Neural cell (in vitro differentiated cells): ENCODE results near the gene LRRC2. TPM values are rescaled to one million over a fixed set of nuclear protein-coding genes. Genes with fewer than 3 reads are reported as not detected.

Experiments
- H2AFZ ChIP-seq: fragments of 200-600, 300-800 bp; sonication (generic), shearing (Covaris generic); 2 replicates; pipeline ENCODE4 v1.6.0; 2014; ENCODE audit warnings: low read depth, mild to moderate bottlenecking, antibody characterized with exemption, low read length, moderate library complexity
- H3F3A ChIP-seq: fragments of 200-600 bp; shearing (Covaris generic); 2 replicates; pipeline ENCODE4 v1.6.1; 2016; ENCODE audit warnings: mild to moderate bottlenecking, moderate library complexity, mixed read lengths, antibody characterized with exemption, low read length; ENCODE audit not compliant: insufficient read depth, poor library complexity, severe bottlenecking
- H3K27ac ChIP-seq: fragments of 200-600, 300-800 bp; sonication (generic), shearing (Covaris generic); 2 replicates; pipeline ENCODE4 v1.5.1; 2014; ENCODE audit warnings: mild to moderate bottlenecking, low read length, moderate library complexity
- H3K27me3 ChIP-seq: fragments of 300-800, 200-600 bp; sonication (generic), shearing (Covaris generic); 2 replicates; pipeline ENCODE4 v1.6.0; 2014; ENCODE audit warnings: mild to moderate bottlenecking, low read depth, low read length, moderate library complexity; ENCODE audit not compliant: insufficient read depth
- H3K36me3 ChIP-seq: fragments of 300-800, 200-600 bp; sonication (generic), shearing (Covaris generic); 2 replicates; pipeline ENCODE4 v1.5.1; 2014; ENCODE audit warnings: mild to moderate bottlenecking, antibody characterized with exemption, low read length, moderate library complexity; ENCODE audit not compliant: insufficient read depth
- H3K4me2 ChIP-seq: fragments of 300-800, 200-600 bp; sonication (generic), shearing (Covaris generic); 2 replicates; pipeline ENCODE4 v1.6.0; 2014; ENCODE audit warnings: mild to moderate bottlenecking, low read length
- H3K4me3 ChIP-seq: fragments of 300-800, 200-600 bp; sonication (generic), shearing (Covaris generic); 2 replicates; pipeline ENCODE4 v1.5.1; 2014; ENCODE audit warnings: mild to moderate bottlenecking, low read length, moderate library complexity
- H3K79me2 ChIP-seq: fragments of 200-600 bp; shearing (Covaris generic); replicated peaks from 2 replicates; pipeline ENCODE4 v1.6.0; 2014; ENCODE audit warnings: mild to moderate bottlenecking, low read length, moderate library complexity; ENCODE audit not compliant: insufficient read depth
- H3K9ac ChIP-seq: fragments of 300-800, 200-600 bp; sonication (generic), shearing (Covaris generic); 2 replicates; pipeline ENCODE4 v1.6.1; 2016; ENCODE audit warnings: mild to moderate bottlenecking, low read length, mixed read lengths
- H3K9me2 ChIP-seq: fragments of 200-600 bp; shearing (Covaris generic); 2 replicates; pipeline ENCODE4 v1.6.1; 2016; ENCODE audit warnings: mild to moderate bottlenecking, low read length, mixed read lengths; ENCODE audit not compliant: insufficient read depth
- H3K9me3 ChIP-seq: fragments of 200-600, 300-800 bp; sonication (generic), shearing (Covaris generic); 2 replicates; pipeline ENCODE4 v1.6.1; 2016; ENCODE audit warnings: mild to moderate bottlenecking, mixed run types, low read length, moderate library complexity, mixed read lengths
- H4K20me1 ChIP-seq: fragments of 200-600 bp; shearing (Covaris generic); 2 replicates; pipeline ENCODE4 v1.6.1; 2016; ENCODE audit warnings: mild to moderate bottlenecking, mixed run types; ENCODE audit not compliant: insufficient read depth
- EP300 ChIP-seq: fragments of 450-650 bp; conservative IDR thresholded peaks from 2 replicates; pipeline ENCODE4 v1.6.1; 2014; ENCODE audit warnings: antibody characterized with exemption, mild to moderate bottlenecking, moderate library complexity; ENCODE audit not compliant: poor library complexity, severe bottlenecking
- EZH2 ChIP-seq: fragments of 200-600, 300-800 bp; shearing (Covaris generic), sonication (generic); IDR thresholded peaks from 2 replicates; pipeline ENCODE4 v1.6.1; 2014; ENCODE audit warnings: antibody characterized with exemption, low read length, borderline replicate concordance, mild to moderate bottlenecking; ENCODE audit not compliant: insufficient read depth, poor library complexity, severe bottlenecking
- MXI1 ChIP-seq: fragments of 450-650 bp; conservative IDR thresholded peaks from 2 replicates; pipeline ENCODE4 v1.6.1; 2014; ENCODE audit warnings: antibody characterized with exemption, mild to moderate bottlenecking; ENCODE audit not compliant: poor library complexity, severe bottlenecking
- POLR2AphosphoS5 ChIP-seq: IDR thresholded peaks from 2 replicates; pipeline ENCODE4 v1.6.1; 2012
- RAD21 ChIP-seq: fragments of 450-650 bp; conservative IDR thresholded peaks from 2 replicates; pipeline ENCODE4 v1.6.1; 2014; ENCODE audit warnings: antibody characterized with exemption, mild to moderate bottlenecking, moderate library complexity
- SMC3 ChIP-seq: fragments of 450-650 bp; conservative IDR thresholded peaks from 2 replicates; pipeline ENCODE4 v1.6.1; 2014; ENCODE audit warnings: antibody characterized with exemption, mild to moderate bottlenecking, moderate library complexity; ENCODE audit not compliant: poor library complexity
- TAF1 ChIP-seq: IDR thresholded peaks from 2 replicates; pipeline ENCODE4 v1.6.1; 2012; ENCODE audit warnings: low read depth
- polyA plus RNA-seq: library from polyadenylated mRNA; depleted of rRNA; stranded (reverse); fragments of >200 nt; gene quantifications from 2 replicates; pipeline ENCODE4 v1.2.3, GENCODE V29; 2014
- TF ChIP-seq, protein P1 (sequence below): fragments of 450-650 bp; IDR thresholded peaks from 2 replicates; pipeline ENCODE4 v1.5.1; 2014; ENCODE audit warnings: antibody characterized with exemption, mild to moderate bottlenecking, moderate library complexity; ENCODE audit not compliant: poor library complexity, severe bottlenecking
- TF ChIP-seq, protein P2 (sequence below): IDR thresholded peaks from 2 replicates; pipeline ENCODE4 v1.6.1; 2012; ENCODE audit warnings: borderline replicate concordance

The LRRC2 gene
- polyA plus RNA-seq, 1 donor from 2014 or later, result not detected

DNA sequence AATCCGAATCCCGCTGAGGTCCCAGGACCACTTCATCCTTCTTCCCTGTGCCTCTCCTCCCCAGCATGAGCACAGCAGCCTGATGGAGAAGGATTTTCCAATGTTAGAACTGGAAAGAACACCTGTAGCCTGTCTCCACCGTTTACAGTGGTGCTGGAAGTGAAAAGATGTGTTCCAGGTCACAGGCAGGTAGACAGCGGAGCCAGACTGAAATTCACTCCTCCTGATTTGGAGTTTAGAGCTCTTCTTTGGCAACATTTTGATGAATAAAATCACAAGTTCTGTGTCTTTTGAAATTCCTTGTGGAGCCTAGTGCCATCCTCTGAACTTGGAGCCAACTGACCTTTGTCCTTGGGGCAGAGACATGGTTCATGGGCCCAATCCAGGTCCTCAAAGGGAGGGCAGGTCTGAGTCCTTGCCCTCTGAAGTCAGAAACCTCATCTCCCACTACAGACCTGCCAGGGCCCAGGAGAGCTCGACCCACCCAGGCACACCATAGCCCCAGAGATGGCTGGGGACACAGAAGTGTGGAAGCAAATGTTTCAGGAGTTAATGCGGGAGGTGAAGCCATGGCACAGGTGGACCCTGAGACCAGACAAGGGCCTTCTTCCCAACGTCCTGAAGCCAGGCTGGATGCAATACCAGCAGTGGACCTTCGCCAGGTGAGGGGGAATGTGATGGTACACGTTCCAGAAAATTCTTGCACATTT lies 68.4 kb downstream of the LRRC2 start, which contains the start of gene RTP3:
TSS of gene RTP3 (plus strand) at position 421 of the 710 bp plus-strand sequence. CDS start at position 508, 87 bp downstream.
- no peak within 1 kb of the TSS for H3K4me3 ChIP-seq
- no peak within 1 kb of the TSS for H3K4me2 ChIP-seq
- TF ChIP-seq RAD21 (no peak), POLR2AphosphoS5 (no peak), SMC3 (no peak), EP300 (no peak), MXI1 (no peak), TAF1 (no peak), EZH2 (no peak)
- TF ChIP-seq, protein P1, sequence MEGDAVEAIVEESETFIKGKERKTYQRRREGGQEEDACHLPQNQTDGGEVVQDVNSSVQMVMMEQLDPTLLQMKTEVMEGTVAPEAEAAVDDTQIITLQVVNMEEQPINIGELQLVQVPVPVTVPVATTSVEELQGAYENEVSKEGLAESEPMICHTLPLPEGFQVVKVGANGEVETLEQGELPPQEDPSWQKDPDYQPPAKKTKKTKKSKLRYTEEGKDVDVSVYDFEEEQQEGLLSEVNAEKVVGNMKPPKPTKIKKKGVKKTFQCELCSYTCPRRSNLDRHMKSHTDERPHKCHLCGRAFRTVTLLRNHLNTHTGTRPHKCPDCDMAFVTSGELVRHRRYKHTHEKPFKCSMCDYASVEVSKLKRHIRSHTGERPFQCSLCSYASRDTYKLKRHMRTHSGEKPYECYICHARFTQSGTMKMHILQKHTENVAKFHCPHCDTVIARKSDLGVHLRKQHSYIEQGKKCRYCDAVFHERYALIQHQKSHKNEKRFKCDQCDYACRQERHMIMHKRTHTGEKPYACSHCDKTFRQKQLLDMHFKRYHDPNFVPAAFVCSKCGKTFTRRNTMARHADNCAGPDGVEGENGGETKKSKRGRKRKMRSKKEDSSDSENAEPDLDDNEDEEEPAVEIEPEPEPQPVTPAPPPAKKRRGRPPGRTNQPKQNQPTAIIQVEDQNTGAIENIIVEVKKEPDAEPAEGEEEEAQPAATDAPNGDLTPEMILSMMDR, result no peak
- TF ChIP-seq, protein P2, sequence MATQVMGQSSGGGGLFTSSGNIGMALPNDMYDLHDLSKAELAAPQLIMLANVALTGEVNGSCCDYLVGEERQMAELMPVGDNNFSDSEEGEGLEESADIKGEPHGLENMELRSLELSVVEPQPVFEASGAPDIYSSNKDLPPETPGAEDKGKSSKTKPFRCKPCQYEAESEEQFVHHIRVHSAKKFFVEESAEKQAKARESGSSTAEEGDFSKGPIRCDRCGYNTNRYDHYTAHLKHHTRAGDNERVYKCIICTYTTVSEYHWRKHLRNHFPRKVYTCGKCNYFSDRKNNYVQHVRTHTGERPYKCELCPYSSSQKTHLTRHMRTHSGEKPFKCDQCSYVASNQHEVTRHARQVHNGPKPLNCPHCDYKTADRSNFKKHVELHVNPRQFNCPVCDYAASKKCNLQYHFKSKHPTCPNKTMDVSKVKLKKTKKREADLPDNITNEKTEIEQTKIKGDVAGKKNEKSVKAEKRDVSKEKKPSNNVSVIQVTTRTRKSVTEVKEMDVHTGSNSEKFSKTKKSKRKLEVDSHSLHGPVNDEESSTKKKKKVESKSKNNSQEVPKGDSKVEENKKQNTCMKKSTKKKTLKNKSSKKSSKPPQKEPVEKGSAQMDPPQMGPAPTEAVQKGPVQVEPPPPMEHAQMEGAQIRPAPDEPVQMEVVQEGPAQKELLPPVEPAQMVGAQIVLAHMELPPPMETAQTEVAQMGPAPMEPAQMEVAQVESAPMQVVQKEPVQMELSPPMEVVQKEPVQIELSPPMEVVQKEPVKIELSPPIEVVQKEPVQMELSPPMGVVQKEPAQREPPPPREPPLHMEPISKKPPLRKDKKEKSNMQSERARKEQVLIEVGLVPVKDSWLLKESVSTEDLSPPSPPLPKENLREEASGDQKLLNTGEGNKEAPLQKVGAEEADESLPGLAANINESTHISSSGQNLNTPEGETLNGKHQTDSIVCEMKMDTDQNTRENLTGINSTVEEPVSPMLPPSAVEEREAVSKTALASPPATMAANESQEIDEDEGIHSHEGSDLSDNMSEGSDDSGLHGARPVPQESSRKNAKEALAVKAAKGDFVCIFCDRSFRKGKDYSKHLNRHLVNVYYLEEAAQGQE, result no peak
- H3K9me2 ChIP-seq, result no peaks in the 10 kb centered on the region
- H3K79me2 ChIP-seq, result no peaks in the 10 kb centered on the region
- no peak within 1 kb of the TSS for H3K27ac ChIP-seq
- H3K9me3 ChIP-seq, result no peaks in the 10 kb centered on the region
- H3K9ac ChIP-seq, result no peak within 1 kb of the TSS
- H3F3A ChIP-seq, result no peaks in the 10 kb centered on the region
- H4K20me1 ChIP-seq, result no peaks in the 10 kb centered on the region
- H3K27me3 ChIP-seq, result no peaks in the 10 kb centered on the region
- no peak within 1 kb of the TSS for H2AFZ ChIP-seq
- H3K36me3 ChIP-seq, result no peaks in the 10 kb centered on the region

DNA sequence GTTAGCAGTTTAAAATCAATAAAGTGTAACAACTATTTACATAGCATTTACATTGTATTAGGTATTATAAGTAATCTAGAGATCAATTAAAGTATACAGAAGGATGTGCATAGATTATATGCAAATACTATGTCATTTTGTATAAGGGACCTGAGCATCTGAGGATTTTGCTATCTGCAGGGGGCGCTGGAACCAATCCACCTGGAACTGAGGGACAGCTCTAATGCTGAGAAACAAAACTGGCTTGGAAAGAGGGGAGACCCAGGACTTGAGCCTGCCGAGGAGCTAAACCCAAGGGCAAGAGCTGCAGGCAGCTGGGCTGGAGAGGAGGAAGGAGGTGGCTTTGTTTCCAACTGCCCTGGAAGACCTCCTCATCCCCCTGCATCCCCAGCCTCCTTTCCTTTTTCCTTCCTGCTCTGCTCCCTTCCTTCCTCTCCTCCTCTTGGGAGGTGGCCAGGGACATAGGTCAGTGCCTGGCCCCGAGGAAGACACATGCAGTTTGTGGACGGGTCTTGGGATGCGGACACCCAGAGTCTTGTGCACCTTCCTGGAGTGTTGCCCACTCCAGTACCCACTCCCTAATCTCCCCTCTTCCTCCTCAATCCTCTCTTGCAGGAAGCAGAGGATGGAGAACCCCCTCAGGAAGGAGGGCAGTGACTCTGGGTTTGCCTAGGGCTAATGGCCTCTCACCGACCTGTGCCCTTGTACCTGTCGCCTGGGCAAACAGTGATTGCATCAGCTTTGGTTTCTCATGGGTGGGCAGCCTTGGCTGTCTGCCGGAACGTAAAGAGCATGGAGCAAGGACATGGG lies 69.2 kb downstream of the LRRC2 start:
- Histone ChIP-seq H3K4me3 (no peak overlapping the region), H3K9me2 (no peaks in the 10 kb centered on the region), H3K27me3 (no peaks in the 10 kb centered on the region), H2AFZ (no peak overlapping the region), H3K9me3 (no peaks in the 10 kb centered on the region), H3K79me2 (no peaks in the 10 kb centered on the region), H3K4me2 (no peak overlapping the region), H3K36me3 (no peaks in the 10 kb centered on the region), H3F3A (no peaks in the 10 kb centered on the region), H3K9ac (no peak overlapping the region), H3K27ac (no peak overlapping the region), H4K20me1 (no peaks in the 10 kb centered on the region)
- TF ChIP-seq, protein P1, result no peak
- TF ChIP-seq MXI1 (no peak), SMC3 (no peak), RAD21 (no peak), EP300 (no peak), EZH2 (no peak), POLR2AphosphoS5 (no peak), TAF1 (no peak)
- TF ChIP-seq, protein P2, result no peak
